HG03066 (cell line): ENCODE measurements around the gene C5AR1.
"Not testable (repeated sequence)": the region's sequence is repeated elsewhere in the genome, so short reads cannot be mapped to it uniquely, and the experiment has no call there.

Source experiments
- ATAC-seq: cut with Tn5 transposase; IDR thresholded peaks from one replicate; pipeline ENCODE4 v1.9.1; 2021; ENCODE audit warnings: low read depth; ENCODE audit not compliant: unreplicated experiment

The C5AR1 gene

GRCh38 chr19:47324502-47324901 is 14.8 kb downstream of the C5AR1 start:
- ATAC-seq, result no peak

GRCh38 chr19:47330466-47330869 is 20.8 kb downstream of the C5AR1 start:
- no peak for ATAC-seq

GRCh38 chr19:47331490-47331889 is 21.8 kb downstream of the C5AR1 start:
- no peak for ATAC-seq

GRCh38 chr19:47331931-47332547 is 22.4 kb downstream of the C5AR1 start, which contains the start of gene C5AR2:
Gene C5AR2, plus strand, starts transcription at chr19:47332175. Its CDS starts 8,625 bp downstream, at chr19:47340800.
- ATAC-seq, result no peak

- not testable (repeated sequence) for ATAC-seq
Observed at GRCh38 chr19:47336765-47337718, 27.4 kb downstream of the C5AR1 start.

GRCh38 chr19:47339196-47339880 is 29.7 kb downstream of the C5AR1 start:
- no peak for ATAC-seq

- ATAC-seq, result no peak
Observed at GRCh38 chr19:47340477-47341208, 31.0 kb downstream of the C5AR1 start.

GRCh38 chr19:47341734-47342133 is 32.1 kb downstream of the C5AR1 start:
- ATAC-seq, result no peak

GRCh38 chr19:47343194-47343802 is 33.6 kb downstream of the C5AR1 start:
- no peak for ATAC-seq

- ATAC-seq, result no peak
Observed at GRCh38 chr19:47344425-47344824, 34.8 kb downstream of the C5AR1 start.

- not testable (repeated sequence) for ATAC-seq
Observed at GRCh38 chr19:47346024-47346423, 36.4 kb downstream of the C5AR1 start.

- peak; percentile 94 for ATAC-seq
Observed at GRCh38 chr19:47348819-47349795, 39.4 kb downstream of the C5AR1 start, which contains the start of gene DHX34. Gene DHX34, plus strand, starts transcription at chr19:47349315. Its CDS starts 3,716 bp downstream, at chr19:47353031.

- no peak for ATAC-seq
Observed at GRCh38 chr19:47350630-47351029, 41.0 kb downstream of the C5AR1 start.

- no peak for ATAC-seq
Observed at GRCh38 chr19:47351548-47351947, 41.9 kb downstream of the C5AR1 start.

- ATAC-seq, result no peak
Observed at GRCh38 chr19:47352095-47352494, 42.4 kb downstream of the C5AR1 start.

- ATAC-seq, result no peak
Observed at GRCh38 chr19:47353307-47353712, 43.6 kb downstream of the C5AR1 start.

- ATAC-seq, result no peak
Observed at GRCh38 chr19:47356900-47357299, 47.2 kb downstream of the C5AR1 start.

- ATAC-seq, result no peak
Observed at GRCh38 chr19:47357788-47358680, 48.4 kb downstream of the C5AR1 start.
